Esophagus muscularis mucosa (tissue), 4 donors: ENCODE measurements around the gene RASA4.
"Not testable (repeated sequence)": the region's sequence is repeated elsewhere in the genome, so short reads cannot be mapped to it uniquely, and the experiment has no call there.

Source experiments
- EP300 ChIP-seq: sonication (generic); formaldehyde crosslinking; IDR thresholded peaks from one replicate; pipeline ENCODE4 v1.6.1; 2017; ENCODE audit warnings: antibody characterized with exemption
- POLR2A ChIP-seq: fragments of 450-650 bp; IDR thresholded peaks from one replicate; pipeline ENCODE4 v1.6.1; 2017; ENCODE audit warnings: antibody characterized with exemption, moderate library complexity, mild to moderate bottlenecking, low read depth
- TF ChIP-seq, protein P1 (sequence below), 3 experiments: fragments of 200-600 bp in 2 of 3; fragments of 450-650 bp in 1 of 3; sonication (generic) in 2 of 3; IDR thresholded peaks; one replicate each; pipeline ENCODE4 v1.5.1; 2017 to 2019; ENCODE audit warnings: antibody characterized with exemption in 3 of 3, mild to moderate bottlenecking in 2 of 3, moderate library complexity in 1 of 3

DNA sequence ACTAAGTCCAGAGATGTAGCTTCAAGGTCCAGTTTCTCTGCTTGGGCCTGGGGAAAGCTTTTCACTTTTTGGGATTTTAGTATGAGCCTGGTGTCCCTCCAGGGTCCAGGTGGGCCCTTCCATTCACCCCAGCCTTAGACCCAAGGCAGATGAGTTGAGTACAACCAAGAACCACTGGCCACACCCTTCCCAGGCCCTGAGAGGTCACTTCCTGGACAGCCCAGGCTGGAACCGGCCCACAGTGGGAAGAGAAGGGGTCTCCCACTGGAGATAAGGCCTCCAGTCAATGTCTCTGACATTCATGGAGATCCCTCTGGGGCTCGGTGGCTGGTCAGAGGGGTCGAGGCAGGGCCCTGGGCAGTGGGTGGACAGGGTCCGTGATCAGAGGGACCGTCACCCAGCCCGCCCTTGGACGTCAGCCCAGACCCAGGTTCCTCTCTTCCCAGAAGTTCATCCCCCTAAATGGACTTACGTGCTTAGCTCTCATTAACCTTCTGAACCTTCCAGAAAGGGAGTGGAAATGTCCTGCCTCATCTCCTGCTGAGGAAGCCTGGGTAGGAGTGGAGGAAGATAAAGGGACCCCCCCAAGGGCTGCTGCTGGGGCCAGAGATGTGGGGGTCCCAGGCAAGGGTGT is 10.8 kb upstream of the RASA4 start:
- not testable (repeated sequence) for TF ChIP-seq EP300, POLR2A
- TF ChIP-seq, protein P1, sequence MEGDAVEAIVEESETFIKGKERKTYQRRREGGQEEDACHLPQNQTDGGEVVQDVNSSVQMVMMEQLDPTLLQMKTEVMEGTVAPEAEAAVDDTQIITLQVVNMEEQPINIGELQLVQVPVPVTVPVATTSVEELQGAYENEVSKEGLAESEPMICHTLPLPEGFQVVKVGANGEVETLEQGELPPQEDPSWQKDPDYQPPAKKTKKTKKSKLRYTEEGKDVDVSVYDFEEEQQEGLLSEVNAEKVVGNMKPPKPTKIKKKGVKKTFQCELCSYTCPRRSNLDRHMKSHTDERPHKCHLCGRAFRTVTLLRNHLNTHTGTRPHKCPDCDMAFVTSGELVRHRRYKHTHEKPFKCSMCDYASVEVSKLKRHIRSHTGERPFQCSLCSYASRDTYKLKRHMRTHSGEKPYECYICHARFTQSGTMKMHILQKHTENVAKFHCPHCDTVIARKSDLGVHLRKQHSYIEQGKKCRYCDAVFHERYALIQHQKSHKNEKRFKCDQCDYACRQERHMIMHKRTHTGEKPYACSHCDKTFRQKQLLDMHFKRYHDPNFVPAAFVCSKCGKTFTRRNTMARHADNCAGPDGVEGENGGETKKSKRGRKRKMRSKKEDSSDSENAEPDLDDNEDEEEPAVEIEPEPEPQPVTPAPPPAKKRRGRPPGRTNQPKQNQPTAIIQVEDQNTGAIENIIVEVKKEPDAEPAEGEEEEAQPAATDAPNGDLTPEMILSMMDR (IDR thresholded peaks at IDR 0.05) = not testable (repeated sequence)
